ENCODE data around the gene OR10D3.
A peak's percentile ranks its signal among the peaks of the same experiment; 100 is the strongest.
"Not testable (repeated sequence)": the region's sequence is repeated elsewhere in the genome, so short reads cannot be mapped to it uniquely, and the experiment has no call there.

The OR10D3 gene

DNA sequence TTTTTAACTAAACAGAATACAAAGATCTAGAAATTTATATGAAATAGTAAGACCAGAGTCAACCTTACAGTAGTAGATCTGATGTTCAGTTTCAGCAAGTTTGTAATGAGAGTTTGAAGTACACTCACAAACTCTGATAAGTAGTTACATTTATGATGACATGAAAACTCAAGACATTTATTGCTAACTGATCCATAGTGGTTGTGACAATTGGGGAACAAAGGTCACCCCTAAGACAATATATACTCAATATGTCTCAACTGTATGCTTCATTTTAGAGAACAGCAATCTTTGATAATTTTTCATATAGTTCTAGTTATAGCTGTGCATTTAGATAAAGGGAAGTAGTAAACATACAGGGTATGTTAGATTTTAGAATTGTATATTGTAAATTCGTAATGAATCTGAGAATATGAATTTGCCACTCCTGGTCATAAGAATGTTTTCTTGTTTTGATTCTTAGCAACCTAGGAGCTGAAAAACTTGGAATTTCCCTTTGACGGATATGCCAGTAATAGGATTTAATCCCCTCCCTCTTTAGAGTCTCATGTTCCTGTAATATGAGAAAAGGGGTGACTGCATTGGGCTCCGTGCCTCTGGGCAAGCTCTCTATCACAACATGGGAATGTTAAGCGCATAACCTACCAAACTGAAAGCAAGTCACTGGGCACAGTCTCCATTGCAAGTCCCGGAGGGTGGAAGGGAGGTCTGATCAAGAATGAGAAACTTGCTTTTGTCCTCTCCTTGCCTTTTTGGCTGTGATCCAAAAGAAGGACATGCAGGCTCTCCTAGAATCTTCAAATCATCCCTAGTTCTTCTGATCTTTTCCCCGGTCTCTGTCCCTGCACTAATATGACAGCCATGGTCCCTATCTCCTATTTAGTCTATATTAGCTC lies 11.4 kb downstream of the OR10D3 start:
- no peak for DNase-seq (ENCODE audit: low read depth in 1 of 2, low spot score in 1 of 2)

DNA sequence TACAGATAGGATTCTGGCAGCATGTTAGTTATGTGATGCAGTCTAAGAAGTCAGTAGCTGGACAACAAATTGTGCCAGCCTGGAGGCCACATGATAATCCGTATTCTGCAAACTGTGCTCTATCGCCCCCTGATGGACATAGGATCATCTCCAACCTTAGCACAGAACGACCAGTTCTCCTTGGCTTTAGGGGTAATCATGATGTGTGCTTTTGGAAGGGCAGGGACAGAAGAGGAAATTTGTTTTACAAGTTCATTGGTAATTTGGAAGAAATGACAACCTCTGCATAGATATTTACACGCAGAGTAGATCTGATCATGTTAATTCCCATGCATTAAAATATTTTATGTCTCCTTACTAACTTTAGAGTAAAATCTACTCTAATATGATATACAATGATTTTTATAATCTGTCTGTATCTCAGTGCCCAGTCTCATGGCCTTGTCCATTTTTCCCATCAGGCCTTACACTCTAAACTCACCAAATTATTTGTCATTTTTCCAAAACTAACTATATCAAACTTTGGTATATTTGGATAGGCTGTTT lies 12.1 kb downstream of the OR10D3 start:
- DNase-seq (ENCODE audit: low read depth in 1 of 2, low spot score in 1 of 2), result peak in 1 of 2 donors; percentile 15

DNA sequence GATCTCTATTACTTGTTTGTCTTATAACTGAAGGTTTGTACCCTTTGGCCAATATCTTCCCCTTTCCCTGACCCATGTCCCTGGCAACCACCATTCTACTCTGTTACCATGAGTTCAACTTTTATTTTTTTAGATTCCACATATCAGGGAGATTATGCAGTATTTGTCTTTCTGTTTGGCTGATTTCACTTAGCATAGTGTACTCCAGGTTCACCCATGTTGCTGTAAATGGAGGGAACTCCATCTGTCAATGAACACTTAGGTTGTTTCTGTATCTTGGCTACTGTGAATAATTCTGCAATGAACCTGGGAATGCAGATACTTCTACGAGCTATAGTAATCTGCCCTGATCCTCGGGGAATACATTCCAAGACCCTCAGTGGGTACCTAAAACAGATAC lies 14.9 kb downstream of the OR10D3 start:
- no peak for DNase-seq (ENCODE audit: low read depth in 1 of 2, low spot score in 1 of 2)

DNA sequence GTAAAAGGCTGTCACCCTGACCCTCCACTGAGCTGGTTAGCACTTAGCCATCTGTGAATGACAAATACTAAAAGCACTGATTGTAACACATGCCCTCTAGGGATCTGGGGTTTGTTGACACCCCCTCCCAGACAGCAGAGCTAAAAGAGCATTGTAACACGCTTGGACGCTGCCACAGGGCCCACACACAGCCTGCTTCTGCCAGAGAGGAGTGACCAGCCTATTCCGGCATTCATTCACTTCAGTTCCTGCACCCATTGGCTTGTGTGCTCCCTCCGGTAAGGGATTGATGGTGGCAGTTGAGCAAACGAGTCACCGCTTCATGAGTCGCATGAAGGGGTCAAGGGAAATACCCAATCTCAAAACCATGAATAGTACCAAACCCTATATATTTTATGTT lies 15.8 kb downstream of the OR10D3 start:
- no peak for DNase-seq (ENCODE audit: low read depth in 1 of 2, low spot score in 1 of 2)

DNA sequence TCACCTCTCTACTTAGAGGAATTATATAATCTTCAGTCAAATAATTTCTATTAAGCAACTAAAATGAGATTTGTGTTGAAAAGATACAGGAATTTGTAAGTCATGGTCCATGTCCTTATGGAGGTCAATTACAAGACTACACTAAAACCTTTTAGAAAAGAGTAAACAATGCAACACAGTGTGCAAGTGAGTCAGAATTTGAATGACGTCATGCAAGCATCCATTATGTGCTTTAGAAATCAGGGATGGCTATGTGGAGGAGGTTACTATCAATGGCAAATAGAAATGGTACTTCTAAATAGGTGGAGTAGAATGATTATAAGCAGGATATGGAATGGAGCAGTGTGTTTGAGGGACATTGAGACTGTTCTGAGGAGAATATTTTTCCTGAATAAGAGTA lies 16.6 kb downstream of the OR10D3 start:
- no peak for DNase-seq (ENCODE audit: low read depth in 1 of 2, low spot score in 1 of 2)

DNA sequence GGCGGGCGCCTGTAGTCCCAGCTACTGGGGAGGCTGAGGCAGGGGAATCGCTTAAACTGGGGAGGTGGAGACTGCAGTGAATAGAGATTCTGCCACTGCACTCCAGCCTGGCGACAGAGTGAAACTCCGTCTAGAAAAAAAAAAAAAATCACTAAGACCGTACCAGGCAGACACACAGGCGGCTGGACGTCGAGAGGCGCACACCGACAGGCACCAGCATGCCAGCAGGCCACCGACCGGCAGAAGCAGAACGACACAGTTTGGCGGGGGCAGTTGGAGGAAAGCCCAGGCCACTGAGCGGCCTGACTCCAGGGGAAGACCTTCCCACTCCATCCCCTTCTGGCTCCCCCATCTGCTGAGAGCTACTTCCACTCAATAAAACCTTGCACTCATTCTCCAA lies 17.5 kb downstream of the OR10D3 start:
- no peak for DNase-seq (ENCODE audit: low read depth in 1 of 2, low spot score in 1 of 2)

DNA sequence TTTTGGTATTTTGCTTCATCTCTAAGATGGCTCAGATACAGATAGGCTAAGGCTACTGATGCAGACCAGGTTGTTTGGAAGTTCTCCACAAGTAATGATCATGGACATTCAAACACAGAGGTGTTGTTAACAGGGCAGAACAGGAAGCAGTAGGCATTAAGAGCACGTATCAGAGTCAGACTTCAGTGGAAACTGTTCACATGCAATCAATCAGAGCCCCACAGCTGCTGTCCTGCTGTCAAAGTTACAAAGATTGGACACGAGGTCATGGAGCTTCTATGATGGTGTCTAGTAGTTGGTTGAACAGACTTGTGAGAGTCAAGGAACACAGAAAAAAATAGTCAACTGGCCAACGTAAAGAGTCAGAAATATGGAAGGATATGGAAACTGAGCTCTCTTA lies 19.8 kb downstream of the OR10D3 start:
- DNase-seq (ENCODE audit: low read depth in 1 of 2, low spot score in 1 of 2), result no peak

DNA sequence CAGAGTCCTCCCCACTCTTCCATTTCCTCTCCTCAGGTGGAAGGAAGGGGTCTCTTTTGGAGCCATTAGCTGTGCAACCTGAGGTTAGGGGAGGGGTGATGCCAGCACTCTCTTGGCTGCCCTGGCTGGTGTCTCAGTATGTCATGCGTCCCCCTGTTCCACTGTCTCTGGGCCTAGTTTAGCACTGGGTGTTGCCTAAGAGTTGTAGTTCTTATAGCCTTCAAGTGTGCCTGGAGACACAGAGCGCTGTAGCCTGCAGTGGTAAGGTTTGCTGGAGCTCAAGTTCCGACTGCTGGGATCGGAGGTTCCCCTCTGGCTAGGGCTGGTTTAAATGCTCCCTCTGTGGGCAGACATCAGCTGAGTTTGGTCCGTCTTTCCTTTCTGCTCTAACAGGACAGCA lies 20.9 kb downstream of the OR10D3 start:
- no peak for DNase-seq (ENCODE audit: low read depth in 1 of 2, low spot score in 1 of 2)

DNA sequence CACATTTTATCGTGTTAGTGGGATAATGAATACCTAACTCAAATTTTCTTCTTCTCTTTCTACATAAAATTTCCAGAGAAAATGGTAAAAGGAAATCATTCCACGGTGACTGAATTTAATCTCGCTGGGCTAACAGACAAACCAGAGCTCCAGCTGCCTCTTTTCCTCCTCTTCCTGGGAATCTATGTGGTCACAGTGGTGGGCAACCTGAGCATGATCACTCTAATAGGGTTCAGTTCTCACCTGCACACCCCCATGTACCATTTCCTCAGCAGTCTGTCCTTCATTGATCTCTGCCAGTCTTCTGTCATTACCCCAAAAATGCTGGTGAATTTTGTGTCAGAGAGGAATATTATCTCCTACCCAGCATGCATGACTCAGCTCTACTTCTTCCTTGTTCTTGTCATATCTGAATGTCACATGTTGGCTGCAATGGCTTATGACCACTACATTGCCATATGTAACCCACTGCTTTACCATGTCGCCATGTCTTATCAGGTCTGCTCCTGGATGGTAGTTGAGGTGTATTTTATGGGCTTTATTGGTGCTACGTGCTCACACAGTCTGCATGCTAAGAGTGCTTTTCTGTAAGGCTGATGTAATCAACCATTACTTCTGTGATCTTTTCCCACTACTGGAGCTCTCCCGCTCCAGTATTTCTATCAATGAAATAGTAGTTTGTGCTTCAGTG lies 24.1 kb downstream of the OR10D3 start:
- no peak for DNase-seq (ENCODE audit: low read depth in 1 of 2, low spot score in 1 of 2)

DNA sequence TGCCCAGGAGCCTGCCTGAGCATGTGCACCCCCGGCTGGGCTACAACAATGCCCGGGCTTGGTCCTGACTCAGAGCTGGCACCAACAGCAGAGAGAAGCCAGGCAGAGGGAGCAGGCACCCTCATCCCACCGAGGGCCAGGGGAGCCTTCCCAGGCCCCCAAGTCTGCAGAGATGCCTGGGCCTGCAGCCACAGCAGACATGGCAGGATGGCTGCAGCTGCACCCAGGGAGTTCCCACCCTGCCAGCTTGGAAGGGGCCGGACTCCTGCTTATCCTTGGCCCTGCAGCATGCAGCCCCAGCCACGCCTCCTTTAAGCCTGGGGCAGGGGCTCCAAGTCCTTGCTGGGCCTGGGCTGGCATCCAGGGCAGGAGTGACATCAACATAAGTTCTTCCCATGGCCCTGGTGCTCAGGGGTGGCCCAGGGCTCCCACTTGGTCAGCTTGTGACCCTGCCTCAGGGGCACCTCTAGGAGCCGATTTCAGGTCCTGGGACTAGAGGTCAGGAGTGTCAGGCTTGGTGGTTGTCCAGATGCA lies 26.7 kb downstream of the OR10D3 start:
- no peak for DNase-seq (ENCODE audit: low read depth in 1 of 2, low spot score in 1 of 2)

DNA sequence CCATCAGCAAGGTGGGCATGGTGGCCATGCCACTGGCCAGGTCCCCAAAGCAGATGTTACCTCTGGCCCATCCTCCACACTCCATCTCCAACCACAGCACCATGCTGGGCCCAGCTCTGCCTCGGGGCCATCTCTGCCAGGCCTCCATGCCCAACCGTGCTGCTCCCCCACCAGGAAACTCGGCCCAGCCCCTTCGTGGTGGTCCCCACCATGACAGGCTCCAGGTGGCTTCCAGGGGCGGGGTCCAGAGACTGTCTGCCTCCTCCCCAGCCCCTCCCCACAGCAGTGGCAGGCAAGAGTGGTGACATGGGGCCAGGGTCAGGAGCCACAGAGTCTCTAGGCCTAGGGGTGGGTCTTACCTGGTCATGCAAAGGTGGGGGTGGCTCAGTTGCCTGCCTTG lies 27.3 kb downstream of the OR10D3 start:
- DNase-seq (ENCODE audit: low read depth in 1 of 2, low spot score in 1 of 2), result no peak

DNA sequence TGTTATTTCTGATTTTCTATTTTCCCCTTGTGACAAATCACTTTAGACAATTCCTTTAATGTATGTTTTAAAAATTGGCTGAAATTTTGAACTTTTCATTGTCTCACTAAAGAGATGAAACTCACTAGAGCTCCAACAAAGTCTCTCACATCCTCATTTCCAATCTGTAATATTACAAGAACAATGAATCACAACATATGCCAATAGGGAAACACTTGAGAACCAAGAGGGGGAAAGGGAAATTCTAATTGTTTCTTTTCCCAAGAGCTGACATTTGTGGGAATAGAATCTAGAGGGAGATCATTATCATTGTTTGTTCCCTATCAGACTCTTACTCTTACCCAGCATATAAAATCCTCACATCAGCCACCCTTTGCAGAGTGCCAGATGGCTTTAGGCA lies 28.2 kb downstream of the OR10D3 start:
- no peak for DNase-seq (ENCODE audit: low read depth in 1 of 2, low spot score in 1 of 2)

DNA sequence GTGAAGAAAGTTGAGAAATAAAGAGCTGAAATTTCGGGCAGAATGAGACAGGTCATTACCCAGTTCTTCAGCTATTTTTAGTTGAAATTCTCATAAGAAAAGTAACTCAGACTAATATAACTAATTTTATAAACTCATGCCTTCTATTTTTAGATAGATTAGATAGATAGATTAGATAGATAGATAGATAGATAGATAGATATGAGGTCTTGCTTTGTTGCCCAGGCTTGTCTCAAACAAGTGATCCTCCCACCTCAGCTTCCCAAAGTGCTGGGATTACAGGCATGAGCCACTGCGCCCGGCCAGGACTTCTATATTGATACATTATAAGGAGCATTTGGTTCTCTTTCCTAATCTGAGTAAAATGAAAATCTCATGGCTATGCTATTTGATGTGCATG lies 30.9 kb downstream of the OR10D3 start:
- DNase-seq (ENCODE audit: low read depth in 1 of 2, low spot score in 1 of 2), result no peak

DNA sequence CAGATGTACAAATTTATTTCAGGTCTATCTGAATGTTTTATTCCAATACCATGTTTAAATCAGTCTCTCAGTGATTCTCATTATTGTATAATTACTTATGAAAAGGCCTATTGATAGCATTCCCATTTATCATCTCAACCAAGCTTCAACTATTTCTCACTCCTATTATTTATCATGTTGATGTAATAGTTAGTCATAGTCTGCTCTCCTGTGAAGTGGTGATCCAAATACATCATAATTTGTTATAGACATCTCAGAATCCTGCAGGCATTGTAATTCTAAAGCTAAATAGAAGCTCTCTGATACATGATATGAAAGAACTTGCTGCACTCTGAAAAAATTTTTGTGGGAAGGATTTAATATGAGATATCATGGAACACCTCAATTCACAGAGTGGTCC lies 36.0 kb downstream of the OR10D3 start:
- DNase-seq (ENCODE audit: low read depth in 1 of 2, low spot score in 1 of 2), result no peak

DNA sequence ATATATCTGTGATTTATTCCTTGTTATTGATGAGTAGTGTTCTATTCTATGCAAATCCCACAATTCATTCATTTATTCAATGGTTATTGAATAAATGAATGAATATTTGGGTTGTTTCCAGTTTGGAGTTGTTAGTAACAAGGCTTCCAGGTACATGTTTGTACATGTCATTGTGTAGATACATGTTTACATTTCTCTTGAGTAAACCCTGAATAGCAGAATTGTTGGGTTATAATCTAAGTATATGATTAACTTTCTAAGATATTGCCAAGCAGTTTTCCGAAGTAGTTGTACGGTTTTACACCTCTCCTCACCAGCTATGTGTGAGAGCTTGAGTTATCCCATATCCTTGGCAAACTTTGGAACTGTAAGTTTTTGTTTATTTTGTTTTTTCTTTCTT lies 39.3 kb downstream of the OR10D3 start:
- DNase-seq (ENCODE audit: low read depth in 1 of 2, low spot score in 1 of 2), result no peak

DNA sequence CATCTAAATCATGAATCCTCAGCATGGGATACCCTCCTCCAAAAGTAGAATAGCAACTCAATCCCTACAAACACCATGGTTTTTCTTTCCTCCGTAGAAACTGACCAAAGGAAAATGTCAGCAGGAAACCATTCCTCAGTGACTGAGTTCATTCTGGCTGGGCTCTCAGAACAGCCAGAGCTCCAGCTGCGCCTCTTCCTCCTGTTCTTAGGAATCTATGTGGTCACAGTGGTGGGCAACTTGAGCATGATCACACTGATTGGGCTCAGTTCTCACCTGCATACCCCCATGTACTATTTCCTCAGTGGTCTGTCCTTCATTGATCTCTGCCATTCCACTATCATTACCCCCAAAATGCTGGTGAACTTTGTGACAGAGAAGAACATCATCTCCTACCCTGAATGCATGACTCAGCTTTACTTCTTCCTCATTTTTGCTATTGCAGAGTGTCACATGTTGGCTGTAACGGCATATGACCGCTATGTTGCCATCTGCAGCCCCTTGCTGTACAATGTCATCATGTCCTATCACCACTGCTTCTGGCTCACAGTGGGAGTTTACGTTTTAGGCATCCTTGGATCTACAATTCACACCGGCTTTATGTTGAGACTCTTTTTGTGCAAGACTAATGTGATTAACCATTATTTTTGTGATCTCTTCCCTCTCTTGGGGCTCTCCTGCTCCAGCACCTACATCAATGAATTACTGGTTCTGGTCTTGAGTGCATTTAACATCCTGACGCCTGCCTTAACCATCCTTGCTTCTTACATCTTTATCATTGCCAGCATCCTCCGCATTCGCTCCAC lies 41.7 kb downstream of the OR10D3 start:
- DNase-seq (ENCODE audit: low read depth in 1 of 2, low spot score in 1 of 2), result not testable (repeated sequence)

DNA sequence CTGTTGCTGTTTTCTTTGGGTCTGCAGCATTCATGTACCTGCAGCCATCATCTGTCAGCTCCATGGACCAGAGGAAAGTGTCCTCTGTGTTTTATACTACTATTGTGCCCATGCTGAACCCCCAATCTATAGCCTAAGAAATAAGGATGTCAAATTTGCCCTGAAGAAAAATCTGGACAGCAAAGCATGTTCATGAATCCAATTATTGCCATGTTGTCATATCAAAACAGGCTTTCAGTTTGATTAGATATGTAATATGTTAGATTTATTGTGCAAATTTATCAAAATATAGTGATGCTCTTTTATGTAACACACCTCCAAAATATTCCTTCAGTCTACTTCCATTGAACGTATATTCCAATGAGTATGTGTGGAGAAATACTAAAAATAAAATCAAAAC lies 42.3 kb downstream of the OR10D3 start:
- no peak for DNase-seq (ENCODE audit: low read depth in 1 of 2, low spot score in 1 of 2)

DNA sequence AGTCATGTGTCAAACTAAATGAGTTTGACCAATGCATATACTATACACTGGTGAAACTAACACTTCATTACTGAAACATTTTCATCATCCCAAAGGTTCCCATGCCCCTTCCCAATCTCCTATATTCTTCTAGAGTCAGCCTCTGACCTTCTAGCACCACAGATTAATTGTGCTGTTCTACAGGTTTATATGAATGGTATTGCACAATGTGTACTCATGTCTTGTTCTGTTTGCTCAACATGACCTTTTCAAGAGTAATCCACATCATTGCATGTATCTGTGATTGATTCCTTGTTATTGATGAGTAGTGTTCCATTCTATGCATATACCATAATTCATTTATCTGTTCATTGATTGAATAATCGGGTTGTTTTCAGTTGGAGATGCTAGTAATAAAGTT lies 50.2 kb downstream of the OR10D3 start:
- no peak for DNase-seq (ENCODE audit: low read depth in 1 of 2, low spot score in 1 of 2)
